Measurements from ENCODE around the gene RNF125. TPM values are rescaled to one million over a fixed set of nuclear protein-coding genes. Genes with fewer than 3 reads are reported as not detected.

Gene RNF125
- polyA plus RNA-seq, 4 donors = 8.6 to 21.5 (median 11.4) TPM

GRCh38 chr18:32036506-32037180 is 18.0 kb downstream of the RNF125 start:
- no peaks in the 10 kb centered on the region for H3K4me1 ChIP-seq (ENCODE audit: control insufficient read depth in 3 of 3, insufficient read depth in 2 of 3, low read depth in 1 of 3, low read length in 2 of 3)
- WGBS, 3 donors = 89 to 95% (median 94%) methylated on average over 5 of the region's 5 CpGs
- FAIRE-seq = no peak

DNA sequence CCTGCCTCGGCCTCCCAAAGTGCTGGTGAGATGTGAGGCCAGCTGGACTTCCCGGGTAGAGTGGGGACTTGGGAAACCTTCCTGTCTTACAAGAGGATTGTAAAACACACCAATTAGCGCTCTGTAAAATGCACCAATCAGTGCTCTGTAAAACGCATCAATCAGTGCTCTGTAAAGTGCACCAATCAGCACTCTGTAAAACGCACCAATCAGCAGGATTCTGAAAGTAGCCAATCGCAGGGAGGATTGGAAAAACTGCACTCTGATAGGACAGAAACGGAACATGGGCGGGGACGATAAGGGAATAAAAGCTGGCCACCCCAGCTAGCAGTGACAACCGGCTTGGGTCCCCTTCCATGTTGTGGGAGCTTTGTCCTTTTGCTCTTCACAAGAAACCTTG is 19.0 kb downstream of the RNF125 start:
- Histone ChIP-seq H3K9me3 (ENCODE audit: control insufficient read depth in 2 of 2, insufficient read depth in 1 of 2, low read depth in 1 of 2, low read length in 1 of 2) (no peaks in the 10 kb centered on the region), H3K36me3 (ENCODE audit: control insufficient read depth in 3 of 3, insufficient read depth in 2 of 3, low read depth in 1 of 3, low read length in 3 of 3) (peaks cover 0 to 29% (median 15%) of the 10 kb centered on the region in 3 donors)
- no peak for DNase-seq

More at GRCh38 chr18:32036506-32037180, 18.0 kb downstream of the RNF125 start:
- no peak overlapping the region for H3K27ac ChIP-seq (ENCODE audit: low read depth in 1 of 3, low read length in 2 of 3)
- H3K9me3 ChIP-seq (ENCODE audit: control insufficient read depth in 2 of 2, insufficient read depth in 1 of 2, low read depth in 1 of 2, low read length in 1 of 2) = no peaks in the 10 kb centered on the region
- no peak overlapping the region for H3K4me3 ChIP-seq (ENCODE audit: low read depth in 1 of 3, low read length in 3 of 3)
- no peak for DNase-seq
- peaks cover 0 to 29% (median 15%) of the 10 kb centered on the region in 3 donors for H3K36me3 ChIP-seq (ENCODE audit: control insufficient read depth in 3 of 3, insufficient read depth in 2 of 3, low read depth in 1 of 3, low read length in 3 of 3)
- H3K27me3 ChIP-seq (ENCODE audit: control insufficient read depth in 3 of 3, insufficient read depth in 3 of 3, low read length in 3 of 3) = no peaks in the 10 kb centered on the region

DNA sequence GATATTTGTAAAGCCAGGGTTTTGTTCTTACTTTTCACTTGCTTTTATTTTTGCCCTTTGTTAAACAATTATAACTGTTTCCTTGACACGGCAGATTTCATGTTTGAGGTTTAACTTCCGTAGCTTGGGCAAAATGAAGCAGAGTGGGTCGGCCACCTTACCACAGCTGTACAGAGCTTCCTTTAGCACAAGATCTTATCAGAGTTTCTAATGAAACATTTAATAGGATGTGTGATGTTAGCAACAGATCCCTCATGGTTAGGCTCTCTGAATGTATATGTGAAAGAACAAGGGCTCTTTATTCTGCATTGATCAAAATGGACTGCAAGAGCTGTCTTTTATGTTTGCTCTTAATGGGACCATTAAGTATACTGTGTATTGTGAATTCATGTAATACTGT is 22.3 kb downstream of the RNF125 start:
- Histone ChIP-seq H3K4me3 (ENCODE audit: low read depth in 1 of 3, low read length in 3 of 3) (no peak overlapping the region), H3K4me1 (ENCODE audit: control insufficient read depth in 3 of 3, insufficient read depth in 2 of 3, low read depth in 1 of 3, low read length in 2 of 3) (no peaks in the 10 kb centered on the region), H3K9me3 (ENCODE audit: control insufficient read depth in 2 of 2, insufficient read depth in 1 of 2, low read depth in 1 of 2, low read length in 1 of 2) (no peaks in the 10 kb centered on the region), H3K27ac (ENCODE audit: low read depth in 1 of 3, low read length in 2 of 3) (no peak overlapping the region), H3K27me3 (ENCODE audit: control insufficient read depth in 3 of 3, insufficient read depth in 3 of 3, low read length in 3 of 3) (no peaks in the 10 kb centered on the region), H3K36me3 (ENCODE audit: control insufficient read depth in 3 of 3, insufficient read depth in 2 of 3, low read depth in 1 of 3, low read length in 3 of 3) (peaks cover 2 to 29% (median 13%) of the 10 kb centered on the region in 3 donors)
- peak; percentile 19 for FAIRE-seq
- WGBS, 3 donors = 52 to 72% (median 68%) methylated on average over 3 of the region's 3 CpGs
- DNase-seq = peak; percentile 12 to 57

More for the DNA sequence above, 19.0 kb downstream of the RNF125 start:
- Histone ChIP-seq H3K27ac (ENCODE audit: low read depth in 1 of 3, low read length in 2 of 3) (no peak overlapping the region), H3K4me3 (ENCODE audit: low read depth in 1 of 3, low read length in 3 of 3) (no peak overlapping the region), H3K27me3 (ENCODE audit: control insufficient read depth in 3 of 3, insufficient read depth in 3 of 3, low read length in 3 of 3) (no peaks in the 10 kb centered on the region), H3K4me1 (ENCODE audit: control insufficient read depth in 3 of 3, insufficient read depth in 2 of 3, low read depth in 1 of 3, low read length in 2 of 3) (no peaks in the 10 kb centered on the region)
- 96 to 99% (median 99%) methylated on average over 10 of the region's 10 CpGs for WGBS, 3 donors
- no peak for FAIRE-seq

- peaks cover 2 to 36% (median 15%) of the 10 kb centered on the region in 3 donors for H3K36me3 ChIP-seq (ENCODE audit: control insufficient read depth in 3 of 3, insufficient read depth in 2 of 3, low read depth in 1 of 3, low read length in 3 of 3)
- FAIRE-seq (no peak), DNase-seq (no peak)
- no peaks in the 10 kb centered on the region for H3K27me3 ChIP-seq (ENCODE audit: control insufficient read depth in 3 of 3, insufficient read depth in 3 of 3, low read length in 3 of 3)
- no peaks in the 10 kb centered on the region for H3K9me3 ChIP-seq (ENCODE audit: control insufficient read depth in 2 of 2, insufficient read depth in 1 of 2, low read depth in 1 of 2, low read length in 1 of 2)
- no peak overlapping the region for H3K27ac ChIP-seq (ENCODE audit: low read depth in 1 of 3, low read length in 2 of 3)
- H3K4me1 ChIP-seq (ENCODE audit: control insufficient read depth in 3 of 3, insufficient read depth in 2 of 3, low read depth in 1 of 3, low read length in 2 of 3) = no peaks in the 10 kb centered on the region
- no peak overlapping the region for H3K4me3 ChIP-seq (ENCODE audit: low read depth in 1 of 3, low read length in 3 of 3)
Measured at GRCh38 chr18:32042337-32042736, 23.7 kb downstream of the RNF125 start.

- Histone ChIP-seq H3K4me3 (ENCODE audit: low read depth in 1 of 3, low read length in 3 of 3) (no peak overlapping the region), H3K27ac (ENCODE audit: low read depth in 1 of 3, low read length in 2 of 3) (peak overlapping the region; percentile 15 to 69 (median 64)), H3K36me3 (ENCODE audit: control insufficient read depth in 3 of 3, insufficient read depth in 2 of 3, low read depth in 1 of 3, low read length in 3 of 3) (peaks cover 2 to 22% (median 3%) of the 10 kb centered on the region in 3 donors), H3K27me3 (ENCODE audit: control insufficient read depth in 3 of 3, insufficient read depth in 3 of 3, low read length in 3 of 3) (no peaks in the 10 kb centered on the region), H3K9me3 (ENCODE audit: control insufficient read depth in 2 of 2, insufficient read depth in 1 of 2, low read depth in 1 of 2, low read length in 1 of 2) (no peaks in the 10 kb centered on the region), H3K4me1 (ENCODE audit: control insufficient read depth in 3 of 3, insufficient read depth in 2 of 3, low read depth in 1 of 3, low read length in 2 of 3) (peaks cover 5 to 25% (median 15%) of the 10 kb centered on the region in 3 donors)
- no peak for FAIRE-seq
- peak; percentile 83 to 91 for DNase-seq
- WGBS, 3 donors = 19 to 48% (median 45%) methylated on average over 4 of the region's 4 CpGs
Measured at GRCh38 chr18:32048507-32049091, 30.0 kb downstream of the RNF125 start.

- DNase-seq (peak; percentile 45 to 58), FAIRE-seq (no peak)
- 68 to 80% (median 73%) methylated on average over 3 of the region's 3 CpGs for WGBS, 3 donors
- no peaks in the 10 kb centered on the region for H3K9me3 ChIP-seq (ENCODE audit: control insufficient read depth in 2 of 2, insufficient read depth in 1 of 2, low read depth in 1 of 2, low read length in 1 of 2)
- H3K27me3 ChIP-seq (ENCODE audit: control insufficient read depth in 3 of 3, insufficient read depth in 3 of 3, low read length in 3 of 3) = no peaks in the 10 kb centered on the region
- H3K4me1 ChIP-seq (ENCODE audit: control insufficient read depth in 3 of 3, insufficient read depth in 2 of 3, low read depth in 1 of 3, low read length in 2 of 3) = peaks cover 5 to 25% (median 15%) of the 10 kb centered on the region in 3 donors
- H3K27ac ChIP-seq (ENCODE audit: low read depth in 1 of 3, low read length in 2 of 3) = peak overlapping the region; percentile 43 to 64 (median 55)
- H3K36me3 ChIP-seq (ENCODE audit: control insufficient read depth in 3 of 3, insufficient read depth in 2 of 3, low read depth in 1 of 3, low read length in 3 of 3) = peaks cover 2 to 22% (median 3%) of the 10 kb centered on the region in 3 donors
- no peak overlapping the region for H3K4me3 ChIP-seq (ENCODE audit: low read depth in 1 of 3, low read length in 3 of 3)
Measured at GRCh38 chr18:32049393-32050171, 31.0 kb downstream of the RNF125 start.

- DNase-seq (peak; percentile 20 to 43), FAIRE-seq (no peak)
- Histone ChIP-seq H3K27me3 (ENCODE audit: control insufficient read depth in 3 of 3, insufficient read depth in 3 of 3, low read length in 3 of 3) (no peaks in the 10 kb centered on the region), H3K9me3 (ENCODE audit: control insufficient read depth in 2 of 2, insufficient read depth in 1 of 2, low read depth in 1 of 2, low read length in 1 of 2) (no peaks in the 10 kb centered on the region), H3K4me1 (ENCODE audit: control insufficient read depth in 3 of 3, insufficient read depth in 2 of 3, low read depth in 1 of 3, low read length in 2 of 3) (peaks cover 0 to 3% (median 0%) of the 10 kb centered on the region in 3 donors), H3K27ac (ENCODE audit: low read depth in 1 of 3, low read length in 2 of 3) (no peak overlapping the region), H3K36me3 (ENCODE audit: control insufficient read depth in 3 of 3, insufficient read depth in 2 of 3, low read depth in 1 of 3, low read length in 3 of 3) (peaks cover 0 to 13% (median 12%) of the 10 kb centered on the region in 3 donors), H3K4me3 (ENCODE audit: low read depth in 1 of 3, low read length in 3 of 3) (no peak overlapping the region)
- 53 to 60% (median 57%) methylated on average over 3 of the region's 3 CpGs for WGBS, 3 donors
Measured at GRCh38 chr18:32056613-32057358, 38.2 kb downstream of the RNF125 start.

Measured in small intestine (tissue), 7 donors.